ENCODE results near the gene DHX32.

DNA sequence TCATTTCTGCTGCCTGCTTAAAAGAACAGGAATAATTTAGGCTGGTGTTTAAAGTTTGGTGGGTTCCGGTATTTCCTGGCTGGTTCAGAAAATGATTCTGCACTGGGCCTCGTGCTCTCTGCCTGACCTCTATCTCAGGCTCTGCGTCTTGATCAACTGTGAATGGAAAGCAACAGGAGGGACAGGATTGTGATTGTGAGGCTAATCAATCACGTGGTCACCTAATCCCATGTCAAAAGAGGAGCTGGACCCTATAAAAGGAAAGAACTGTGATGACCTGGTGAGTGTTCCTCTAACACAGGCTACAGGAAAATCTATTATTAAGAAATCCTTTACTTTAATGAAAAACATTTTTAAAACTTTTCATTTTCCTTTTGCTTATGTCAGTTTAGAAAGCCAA is at the start of gene DHX32:
- TF ChIP-seq, protein P1, sequence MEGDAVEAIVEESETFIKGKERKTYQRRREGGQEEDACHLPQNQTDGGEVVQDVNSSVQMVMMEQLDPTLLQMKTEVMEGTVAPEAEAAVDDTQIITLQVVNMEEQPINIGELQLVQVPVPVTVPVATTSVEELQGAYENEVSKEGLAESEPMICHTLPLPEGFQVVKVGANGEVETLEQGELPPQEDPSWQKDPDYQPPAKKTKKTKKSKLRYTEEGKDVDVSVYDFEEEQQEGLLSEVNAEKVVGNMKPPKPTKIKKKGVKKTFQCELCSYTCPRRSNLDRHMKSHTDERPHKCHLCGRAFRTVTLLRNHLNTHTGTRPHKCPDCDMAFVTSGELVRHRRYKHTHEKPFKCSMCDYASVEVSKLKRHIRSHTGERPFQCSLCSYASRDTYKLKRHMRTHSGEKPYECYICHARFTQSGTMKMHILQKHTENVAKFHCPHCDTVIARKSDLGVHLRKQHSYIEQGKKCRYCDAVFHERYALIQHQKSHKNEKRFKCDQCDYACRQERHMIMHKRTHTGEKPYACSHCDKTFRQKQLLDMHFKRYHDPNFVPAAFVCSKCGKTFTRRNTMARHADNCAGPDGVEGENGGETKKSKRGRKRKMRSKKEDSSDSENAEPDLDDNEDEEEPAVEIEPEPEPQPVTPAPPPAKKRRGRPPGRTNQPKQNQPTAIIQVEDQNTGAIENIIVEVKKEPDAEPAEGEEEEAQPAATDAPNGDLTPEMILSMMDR (IDR thresholded peaks at IDR 0.05; ENCODE audit: poor library complexity, severe bottlenecking): no peak
- TF ChIP-seq, protein P2, sequence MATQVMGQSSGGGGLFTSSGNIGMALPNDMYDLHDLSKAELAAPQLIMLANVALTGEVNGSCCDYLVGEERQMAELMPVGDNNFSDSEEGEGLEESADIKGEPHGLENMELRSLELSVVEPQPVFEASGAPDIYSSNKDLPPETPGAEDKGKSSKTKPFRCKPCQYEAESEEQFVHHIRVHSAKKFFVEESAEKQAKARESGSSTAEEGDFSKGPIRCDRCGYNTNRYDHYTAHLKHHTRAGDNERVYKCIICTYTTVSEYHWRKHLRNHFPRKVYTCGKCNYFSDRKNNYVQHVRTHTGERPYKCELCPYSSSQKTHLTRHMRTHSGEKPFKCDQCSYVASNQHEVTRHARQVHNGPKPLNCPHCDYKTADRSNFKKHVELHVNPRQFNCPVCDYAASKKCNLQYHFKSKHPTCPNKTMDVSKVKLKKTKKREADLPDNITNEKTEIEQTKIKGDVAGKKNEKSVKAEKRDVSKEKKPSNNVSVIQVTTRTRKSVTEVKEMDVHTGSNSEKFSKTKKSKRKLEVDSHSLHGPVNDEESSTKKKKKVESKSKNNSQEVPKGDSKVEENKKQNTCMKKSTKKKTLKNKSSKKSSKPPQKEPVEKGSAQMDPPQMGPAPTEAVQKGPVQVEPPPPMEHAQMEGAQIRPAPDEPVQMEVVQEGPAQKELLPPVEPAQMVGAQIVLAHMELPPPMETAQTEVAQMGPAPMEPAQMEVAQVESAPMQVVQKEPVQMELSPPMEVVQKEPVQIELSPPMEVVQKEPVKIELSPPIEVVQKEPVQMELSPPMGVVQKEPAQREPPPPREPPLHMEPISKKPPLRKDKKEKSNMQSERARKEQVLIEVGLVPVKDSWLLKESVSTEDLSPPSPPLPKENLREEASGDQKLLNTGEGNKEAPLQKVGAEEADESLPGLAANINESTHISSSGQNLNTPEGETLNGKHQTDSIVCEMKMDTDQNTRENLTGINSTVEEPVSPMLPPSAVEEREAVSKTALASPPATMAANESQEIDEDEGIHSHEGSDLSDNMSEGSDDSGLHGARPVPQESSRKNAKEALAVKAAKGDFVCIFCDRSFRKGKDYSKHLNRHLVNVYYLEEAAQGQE (IDR thresholded peaks at IDR 0.05; ENCODE audit: borderline replicate concordance): no peak
- TF ChIP-seq EZH2 (IDR thresholded peaks at IDR 0.05; ENCODE audit: borderline replicate concordance, insufficient read depth, low read length, poor library complexity, severe bottlenecking) (no peak), TAF1 (IDR thresholded peaks at IDR 0.05; ENCODE audit: low read depth) (no peak), EP300 (conservative IDR thresholded peaks at IDR 0.05; ENCODE audit: poor library complexity, severe bottlenecking) (no peak)
